ENCODE results near the gene ITPR1.
"Not testable (repeated sequence)": the region's sequence is repeated elsewhere in the genome, so short reads cannot be mapped to it uniquely, and the experiment has no call there.

Gene ITPR1

DNA sequence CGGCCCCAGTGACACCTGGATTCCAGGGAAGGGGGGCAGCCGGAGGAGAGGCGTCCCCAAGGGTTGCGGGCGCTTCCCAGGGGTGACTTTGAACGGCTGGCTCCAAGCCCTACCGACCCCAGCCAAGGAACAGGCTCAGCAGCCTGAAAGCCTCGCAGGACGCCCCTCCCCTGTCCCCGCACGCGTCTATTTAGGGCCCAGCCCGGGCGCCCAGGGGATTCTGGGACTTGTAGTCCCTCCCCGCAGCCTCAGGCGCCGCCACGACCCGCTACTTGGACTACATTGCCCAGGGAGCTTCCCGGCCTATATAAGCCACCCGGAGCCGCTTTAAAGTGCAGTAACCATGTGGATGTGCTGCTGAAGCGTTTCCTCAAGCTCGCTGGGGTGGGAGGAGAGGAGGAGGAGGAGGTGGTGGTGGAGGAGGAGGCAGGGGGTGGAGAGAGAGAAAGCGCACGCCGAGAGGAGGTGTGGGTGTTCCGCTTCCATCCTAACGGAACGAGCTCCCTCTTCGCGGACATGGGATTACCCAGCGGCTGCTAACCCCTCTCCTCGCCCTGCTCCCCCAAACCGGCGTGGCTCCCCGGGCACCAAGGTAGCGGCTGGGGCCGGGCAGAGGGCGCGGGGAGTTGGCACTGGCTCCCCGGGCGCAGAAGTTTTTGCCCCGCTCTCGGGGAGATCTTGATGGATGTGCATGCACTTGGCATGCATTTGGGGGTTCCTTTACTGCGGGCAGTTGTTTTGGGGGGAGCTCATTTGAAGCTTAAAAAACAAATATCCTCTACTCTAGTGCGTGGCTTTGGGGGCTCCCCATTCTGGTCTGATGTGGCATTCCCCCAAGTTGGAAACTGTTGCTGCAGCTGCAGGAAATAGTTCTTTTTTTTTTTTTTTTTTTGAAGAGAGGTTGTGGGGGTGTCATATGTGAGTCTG is at the start of gene ITPR1:
Gene ITPR1, plus strand, starts transcription at position 335 of the 927 bp plus-strand sequence. CDS start 23,144 bp downstream, outside the sequence.
- peak; percentile 67 for DNase-seq (ENCODE audit: low read depth)

DNA sequence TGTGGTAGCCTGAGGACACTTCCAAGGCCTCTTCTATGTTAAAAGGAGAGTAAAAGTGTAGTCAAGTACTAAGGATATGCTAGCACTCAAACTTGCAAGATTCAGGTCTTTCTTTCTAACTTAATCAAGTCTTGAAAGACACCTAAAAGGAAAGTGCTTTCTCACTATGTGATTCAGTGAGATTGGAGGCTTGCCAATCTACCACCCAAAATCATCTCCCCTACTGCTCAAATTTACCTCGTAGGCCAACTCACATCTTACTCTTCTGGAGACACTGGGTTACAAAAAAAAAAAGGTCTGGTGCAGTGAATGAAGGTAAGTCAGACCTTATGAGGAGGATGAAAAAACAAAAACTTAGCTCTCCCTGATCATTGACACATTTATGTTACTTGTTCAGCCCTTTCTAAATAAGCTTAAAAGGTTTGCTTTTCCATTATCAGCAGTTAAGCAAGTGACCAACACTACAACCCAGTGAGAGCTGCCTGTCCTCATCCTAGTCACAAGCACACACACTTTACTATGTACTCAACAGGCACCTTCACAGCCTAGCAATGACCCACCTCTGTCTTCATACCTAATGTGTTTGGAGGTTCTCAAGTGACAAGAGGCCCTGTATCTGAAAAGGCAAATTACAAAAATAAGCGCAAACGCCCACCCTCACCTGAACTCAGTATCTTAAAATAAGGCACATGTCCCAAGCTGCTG is 45.7 kb upstream of the ITPR1 start:
- DNase-seq (ENCODE audit: low read depth): no peak

DNA sequence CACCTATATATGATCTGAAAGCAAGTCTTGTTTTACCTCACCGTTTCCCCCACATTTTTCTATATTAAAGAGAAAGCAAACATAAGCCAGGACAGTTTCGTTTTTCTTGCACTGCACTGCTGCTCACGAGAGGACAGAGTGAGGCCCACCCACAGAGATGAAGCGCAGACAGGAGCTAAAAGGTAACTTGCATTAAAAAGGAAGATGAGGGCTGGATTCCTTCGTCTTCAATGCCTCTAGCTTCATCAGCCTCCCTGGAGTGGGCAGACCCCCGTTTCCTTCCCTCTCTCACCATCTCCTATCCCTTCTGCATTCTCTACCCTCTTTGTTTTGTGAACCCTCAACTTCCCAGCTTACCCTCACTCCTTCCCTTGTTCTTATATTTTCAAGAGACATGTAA is 45.0 kb upstream of the ITPR1 start:
- no peak for DNase-seq (ENCODE audit: low read depth)

DNA sequence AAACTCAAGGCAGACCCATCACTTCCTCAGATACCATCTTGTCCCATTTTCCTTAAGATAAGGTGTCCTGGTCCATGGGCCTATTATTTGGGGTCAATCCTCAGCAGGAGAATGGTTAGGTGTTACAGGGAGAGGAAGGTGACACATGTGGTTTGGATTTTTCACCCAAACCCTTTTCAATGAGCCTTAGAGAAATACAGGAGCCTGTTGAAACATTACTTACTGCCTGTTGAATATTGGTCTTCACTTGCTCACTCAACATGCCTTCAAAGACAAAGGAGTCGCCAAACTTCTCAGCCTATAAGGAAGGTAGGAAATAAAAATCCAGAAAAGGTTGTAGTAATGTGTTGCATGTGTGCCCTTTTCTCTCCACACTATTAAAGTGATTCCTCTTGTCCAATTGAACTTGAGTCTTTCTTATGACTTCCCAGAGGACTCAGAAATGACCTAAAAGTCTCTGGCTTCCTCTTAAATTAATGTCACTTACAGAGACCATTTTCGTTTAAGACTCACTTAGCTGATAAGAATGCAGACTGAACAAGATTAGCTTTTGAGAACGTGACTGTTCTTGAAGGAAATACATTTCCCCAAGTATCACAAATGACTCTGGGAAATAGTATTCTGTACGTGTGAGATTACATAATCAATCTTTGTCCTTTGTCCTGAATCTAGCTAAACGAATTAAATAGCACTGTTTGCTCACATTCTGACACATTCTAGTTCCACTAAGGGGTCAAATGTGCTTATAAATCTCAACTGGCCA is 43.9 kb upstream of the ITPR1 start:
- no peak for DNase-seq (ENCODE audit: low read depth)

DNA sequence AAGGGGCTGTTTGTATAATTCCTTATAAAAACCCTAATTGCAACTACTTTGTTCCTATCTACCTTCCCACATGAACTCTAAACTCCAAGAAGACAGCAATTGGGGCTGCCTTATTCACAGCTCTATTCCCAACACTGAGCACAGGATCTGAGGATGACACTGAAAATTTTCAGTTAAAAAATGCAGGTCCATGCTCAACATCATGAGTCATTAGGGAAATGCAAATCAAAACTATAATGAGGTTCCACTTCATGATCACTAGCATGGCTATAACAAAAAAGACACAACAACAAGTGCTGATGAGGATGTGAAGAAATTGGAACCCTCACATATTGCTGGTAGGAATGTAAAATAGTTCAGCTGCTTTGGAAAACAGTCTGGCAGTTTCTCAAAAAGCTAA is 39.0 kb upstream of the ITPR1 start:
- DNase-seq (ENCODE audit: low read depth): no peak

DNA sequence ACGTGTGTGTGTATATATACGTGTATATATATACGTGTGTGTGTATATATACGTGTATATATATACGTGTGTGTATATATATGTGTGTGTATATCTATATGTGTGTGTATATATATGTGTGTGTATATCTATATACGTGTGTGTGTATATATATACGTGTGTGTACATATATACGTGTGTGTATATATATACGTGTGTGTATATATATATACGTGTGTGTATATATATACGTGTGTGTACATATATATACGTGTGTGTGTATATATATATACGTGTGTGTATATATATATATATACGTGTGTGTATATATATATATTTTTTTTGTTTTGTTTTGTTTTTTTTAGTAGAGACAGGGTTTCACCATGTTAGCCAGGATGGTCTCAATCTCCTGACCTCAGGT is 36.4 kb upstream of the ITPR1 start:
- DNase-seq (ENCODE audit: low read depth): not testable (repeated sequence)

DNA sequence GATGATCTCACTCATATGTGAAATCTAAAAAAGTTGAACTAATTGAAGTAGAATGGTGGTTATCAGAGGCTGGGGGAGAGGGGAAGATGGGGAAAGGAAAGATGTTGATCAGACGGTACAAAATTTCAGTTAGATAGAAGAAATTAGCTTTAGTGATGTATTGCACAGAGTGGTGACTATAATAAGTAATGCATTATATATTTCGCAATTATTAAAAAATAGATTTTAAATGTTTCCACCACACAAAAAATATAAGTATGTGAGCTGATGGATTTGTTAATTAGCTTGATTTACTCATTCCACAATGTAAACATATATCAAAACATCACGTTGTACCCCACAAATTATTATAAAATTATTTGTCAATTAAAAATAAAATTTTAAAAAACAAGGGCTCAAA is 34.2 kb upstream of the ITPR1 start:
- no peak for DNase-seq (ENCODE audit: low read depth)

DNA sequence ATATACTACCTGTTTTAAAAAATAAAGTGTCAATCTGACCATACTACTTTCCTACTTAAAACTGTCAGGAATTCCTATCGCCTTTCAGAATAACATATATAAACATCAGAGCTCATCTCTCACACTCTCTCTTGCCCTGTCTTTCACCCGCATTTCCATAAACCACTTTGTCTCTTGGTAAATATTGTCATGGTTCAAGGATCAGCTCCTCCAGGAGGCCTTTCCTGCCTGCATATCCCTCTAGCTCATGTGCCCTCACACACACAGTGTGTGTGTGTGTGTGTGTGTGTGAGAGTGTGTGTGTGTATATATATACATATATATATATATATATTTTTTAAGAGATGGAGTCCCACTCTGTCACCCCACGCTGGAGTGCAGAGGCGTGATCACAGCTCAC is 32.8 kb upstream of the ITPR1 start:
- no peak for DNase-seq (ENCODE audit: low read depth)

DNA sequence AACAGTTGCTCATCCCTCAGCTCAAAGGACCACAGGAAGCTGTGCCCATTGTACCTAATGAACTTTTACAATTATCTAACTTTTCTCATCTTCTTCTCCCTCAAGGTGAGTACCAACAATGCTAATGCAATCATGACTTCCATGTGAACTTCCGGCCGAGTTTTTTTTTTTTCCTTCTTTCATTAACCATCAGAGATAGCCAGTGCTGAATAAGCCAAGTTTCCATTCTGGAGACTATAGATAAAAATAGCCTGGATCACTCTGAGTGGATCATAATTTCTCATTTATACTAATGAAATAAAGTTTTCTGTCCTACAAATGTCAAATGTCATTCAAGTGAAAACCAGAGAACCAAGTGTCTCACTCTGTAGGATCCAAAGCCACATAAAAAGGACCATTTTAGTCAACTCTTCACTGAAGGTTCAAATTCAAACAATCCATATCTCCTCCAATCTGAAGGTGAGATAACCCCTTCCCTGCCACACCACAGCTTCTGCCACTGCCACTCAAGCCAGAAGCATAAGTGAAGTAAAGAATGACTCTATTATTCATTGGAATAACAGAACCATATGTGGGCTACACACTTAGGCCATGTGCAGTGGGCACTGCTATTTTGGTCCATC is 31.6 kb upstream of the ITPR1 start:
- no peak for DNase-seq (ENCODE audit: low read depth)

DNA sequence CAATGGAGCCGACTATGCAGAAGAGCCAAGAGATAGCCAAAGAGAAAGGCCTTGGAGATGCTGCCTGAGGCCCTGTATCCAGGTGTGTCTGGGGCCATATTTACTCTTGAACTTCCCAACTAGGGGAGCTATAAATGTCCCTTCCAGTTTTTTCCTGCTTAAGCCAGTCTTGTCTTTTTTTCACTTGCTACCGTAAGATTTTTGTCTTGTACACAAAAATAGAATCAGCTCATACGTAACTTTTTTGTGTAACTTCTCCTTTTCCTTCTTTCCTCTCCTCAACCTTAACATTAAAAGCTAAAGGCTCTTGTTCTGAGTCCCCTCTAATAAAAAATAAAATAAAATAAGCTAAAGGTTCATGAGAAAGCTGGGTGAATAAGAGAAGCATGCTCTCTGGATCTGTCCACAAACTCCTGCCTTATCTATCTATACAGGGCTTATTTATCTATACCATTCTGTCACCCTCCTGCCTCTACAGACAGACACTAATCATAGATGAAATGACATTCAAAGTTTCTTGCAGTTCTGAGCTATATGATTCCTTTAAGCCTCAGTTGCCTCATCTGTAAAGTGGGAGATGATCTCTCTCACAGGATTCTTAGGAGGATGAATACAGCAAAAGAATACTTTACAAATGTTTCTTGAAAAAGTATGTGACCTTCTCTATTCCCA is 30.6 kb upstream of the ITPR1 start:
- DNase-seq (ENCODE audit: low read depth): no peak

DNA sequence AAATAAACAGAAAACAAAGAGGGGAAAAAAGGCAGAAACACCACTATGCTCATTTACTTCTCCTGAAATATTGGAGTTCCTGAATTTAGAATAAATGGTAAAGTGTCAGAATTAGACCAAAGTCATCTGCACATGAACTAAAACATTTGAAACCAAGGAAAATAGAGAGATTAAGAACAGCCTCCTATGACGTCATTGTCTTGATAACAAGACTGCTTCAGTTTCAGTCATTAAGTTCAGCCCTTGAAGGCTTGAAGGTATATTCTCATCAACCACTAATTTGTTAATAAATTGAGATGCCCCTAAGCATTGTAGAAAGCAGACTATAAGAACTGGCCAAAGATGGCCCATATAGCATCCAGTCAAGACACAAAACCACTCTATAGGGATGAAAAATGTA is 28.6 kb upstream of the ITPR1 start:
- no peak for DNase-seq (ENCODE audit: low read depth)

DNA sequence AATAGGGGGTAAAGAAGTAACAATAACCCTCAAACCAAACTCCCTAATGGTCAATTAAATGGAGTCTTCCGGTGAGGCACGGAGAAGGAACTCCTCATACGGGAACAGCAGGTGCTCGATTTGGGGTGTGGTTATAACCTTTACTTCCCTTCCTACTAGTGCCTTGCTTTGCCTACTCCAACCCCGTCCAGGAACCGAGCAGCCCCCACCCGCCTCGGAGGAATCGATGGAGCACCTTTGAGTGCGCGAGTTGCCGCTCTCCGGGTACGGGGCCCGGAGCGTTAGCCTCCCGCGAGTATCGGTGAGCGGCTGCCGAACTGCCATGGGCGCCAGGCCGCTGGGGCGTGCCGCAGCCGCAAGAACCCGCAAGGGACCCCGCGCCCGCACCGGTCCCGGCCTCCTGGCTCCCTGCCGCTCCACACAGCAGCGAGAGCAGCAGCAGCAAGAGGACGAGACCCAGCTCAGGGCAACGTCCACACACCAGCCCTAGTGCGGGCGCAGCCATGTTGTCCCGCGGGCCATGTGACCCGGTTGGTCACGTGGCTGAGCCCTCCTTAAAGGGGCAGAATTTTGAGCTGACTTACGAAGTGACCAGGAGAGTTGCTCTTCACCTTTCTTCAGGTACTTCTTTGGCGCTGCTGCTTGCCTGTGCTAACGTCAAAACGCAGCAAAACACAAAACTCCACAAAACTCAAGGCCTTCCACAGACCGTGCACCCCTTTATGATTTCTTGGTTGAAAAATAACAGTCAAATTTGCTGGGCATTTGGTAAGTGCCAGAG is 26.2 kb upstream of the ITPR1 start, which contains the start of gene SUMF1:
Gene SUMF1, minus strand, starts transcription at position 529 of the 781 bp plus-strand sequence. Its CDS starts 24 bp downstream, at position 505.
- DNase-seq (ENCODE audit: low read depth): no peak

DNA sequence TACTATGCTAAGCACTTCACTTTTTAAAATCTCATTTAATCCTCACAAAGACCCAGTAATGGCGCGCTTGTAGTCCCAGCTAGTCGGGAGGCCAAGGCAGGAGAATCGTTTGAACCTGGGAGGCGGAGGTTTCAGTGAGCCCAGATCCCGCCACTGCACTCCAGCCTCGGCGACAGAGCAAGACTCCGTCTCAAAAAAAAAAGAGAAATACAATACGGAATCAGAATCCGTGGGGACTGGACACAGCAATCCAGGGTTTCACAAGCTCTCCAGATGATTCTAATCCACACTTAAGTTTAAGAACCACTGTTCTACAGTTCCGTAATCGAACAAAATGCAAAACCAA is 25.7 kb upstream of the ITPR1 start:
- DNase-seq (ENCODE audit: low read depth): no peak

DNA sequence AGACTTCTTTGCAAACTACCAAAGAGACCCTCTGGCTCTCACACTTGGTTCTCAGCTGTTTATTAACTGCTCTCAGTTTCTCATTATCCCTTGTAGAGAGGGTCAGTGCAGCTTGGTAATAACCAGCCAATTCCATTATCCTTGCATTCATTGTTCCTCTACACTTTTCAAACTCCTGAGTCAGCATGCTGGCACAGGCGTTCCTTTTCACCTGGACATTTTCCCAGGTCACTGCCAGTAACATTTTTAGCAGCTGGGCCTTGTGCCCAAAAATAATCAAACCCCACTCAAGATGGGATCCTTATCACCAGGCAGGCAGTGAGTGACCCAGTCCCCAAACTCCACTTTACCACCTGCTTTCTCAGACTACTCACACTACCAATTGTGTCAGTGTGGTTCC is 21.2 kb upstream of the ITPR1 start:
- DNase-seq (ENCODE audit: low read depth): no peak

DNA sequence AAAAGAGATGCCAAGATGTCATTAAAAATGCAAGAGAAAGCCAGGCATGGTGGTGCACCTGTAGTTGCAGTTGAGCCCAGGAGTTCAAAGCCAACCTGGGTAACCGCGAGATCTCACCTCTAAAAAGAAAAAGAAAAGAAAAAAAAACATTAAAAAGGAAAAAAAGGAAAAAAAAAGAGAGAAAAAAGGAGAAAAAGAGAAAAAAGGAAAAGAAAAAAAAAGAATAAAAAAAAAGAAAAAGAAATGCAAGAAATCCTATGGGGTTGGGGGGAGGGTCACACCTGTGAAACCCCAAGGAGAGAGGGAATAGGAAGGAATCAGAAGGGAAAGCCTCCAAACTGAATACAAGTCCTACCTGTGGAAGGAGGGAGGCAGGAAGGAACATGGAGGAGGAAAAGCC is 20.8 kb upstream of the ITPR1 start:
- DNase-seq (ENCODE audit: low read depth): no peak

DNA sequence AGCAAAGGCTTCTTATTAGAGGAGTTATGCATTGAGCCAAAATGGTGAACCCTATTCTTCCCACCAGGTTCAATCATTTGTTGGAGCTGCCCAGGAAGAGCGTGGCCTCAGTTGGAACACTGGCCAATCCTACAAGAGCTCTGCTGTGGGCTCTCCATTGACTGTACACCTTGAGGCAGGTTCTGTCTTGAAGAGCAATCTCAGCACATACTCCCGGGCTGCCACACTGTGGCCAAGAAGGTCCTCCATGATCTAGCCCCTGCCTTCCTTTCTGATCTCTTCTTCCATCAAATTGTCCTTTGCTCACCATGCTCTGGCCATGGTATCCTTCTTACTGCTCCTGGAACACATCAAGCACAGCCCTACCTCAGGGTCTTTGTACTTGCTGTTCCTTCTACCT is 20.4 kb upstream of the ITPR1 start:
- DNase-seq (ENCODE audit: low read depth): no peak

DNA sequence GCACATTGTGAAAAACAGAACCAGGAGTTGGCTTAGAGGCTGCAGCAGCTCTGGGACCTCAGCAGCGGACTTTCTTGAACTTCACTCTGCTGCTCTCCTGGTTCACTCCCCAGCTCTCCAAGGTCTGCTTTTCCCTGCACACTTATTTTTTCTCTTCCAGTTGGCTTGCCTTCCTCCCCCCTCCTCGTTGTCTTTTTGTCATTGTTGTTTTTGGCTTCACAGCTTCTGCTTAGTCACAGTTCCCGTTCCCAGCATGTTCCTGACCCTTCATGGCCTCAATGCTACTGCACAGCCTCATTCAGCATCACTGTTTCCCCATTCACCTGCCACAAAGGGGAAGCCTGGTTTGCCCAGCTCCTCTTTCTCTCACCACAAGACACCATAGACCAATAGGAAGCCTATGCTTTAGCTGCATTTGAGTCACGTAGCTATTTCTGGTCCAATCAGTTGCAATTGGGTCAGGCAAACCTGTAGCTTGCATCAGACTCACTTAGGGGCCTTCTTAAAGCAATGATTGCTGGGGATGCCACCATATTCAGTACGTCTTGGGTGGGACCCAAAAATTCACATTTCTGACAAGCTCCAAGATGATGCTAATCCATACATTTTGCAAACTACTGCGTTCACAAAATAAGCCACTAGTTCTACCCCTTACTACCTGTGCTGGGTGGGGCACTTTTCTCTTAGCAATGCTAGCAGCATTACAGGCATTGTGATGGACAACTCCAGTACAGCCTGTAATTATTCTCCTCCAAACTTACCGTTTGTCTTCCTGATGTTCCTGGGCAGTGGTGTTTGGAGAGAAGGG is 18.3 kb upstream of the ITPR1 start:
- DNase-seq (ENCODE audit: low read depth): no peak

DNA sequence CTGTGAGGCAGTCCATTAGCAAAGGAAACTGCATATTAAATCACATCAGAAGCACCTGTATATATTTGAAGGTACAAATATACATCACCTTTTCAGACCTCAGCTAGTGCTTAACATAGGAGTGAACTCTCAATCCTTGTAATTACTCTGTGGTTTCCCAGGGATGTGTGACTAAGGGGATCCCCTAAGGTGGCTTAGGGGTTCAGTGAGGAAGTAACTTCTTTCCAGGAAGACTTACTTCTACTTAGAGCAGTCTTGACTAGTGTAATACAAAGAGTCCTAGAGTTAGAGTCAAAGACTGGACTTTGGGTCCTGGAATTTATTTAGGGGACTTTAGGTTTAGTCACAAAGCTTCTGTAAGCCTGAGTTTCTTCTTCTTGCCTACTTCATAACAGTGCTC is 17.3 kb upstream of the ITPR1 start:
- DNase-seq (ENCODE audit: low read depth): no peak

DNA sequence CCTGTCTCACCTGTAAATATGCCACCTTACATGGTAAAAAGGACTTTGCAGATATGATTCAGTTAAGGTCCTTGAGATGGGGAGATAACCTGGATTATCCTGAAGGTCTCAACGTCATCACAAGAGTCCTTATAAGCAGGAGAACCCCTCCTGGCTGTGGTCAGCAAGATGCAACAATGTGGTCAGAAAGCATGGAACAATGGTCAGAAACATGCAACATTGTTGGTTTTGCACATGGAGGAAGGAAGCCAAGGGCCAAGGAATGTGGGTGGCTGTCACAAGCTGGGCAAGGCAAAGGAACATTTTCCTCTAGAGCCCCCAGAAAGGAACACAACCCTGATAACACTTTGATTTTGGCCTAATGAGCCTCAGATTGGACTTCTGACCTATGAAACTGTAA is 16.7 kb upstream of the ITPR1 start:
- DNase-seq (ENCODE audit: low read depth): no peak

DNA sequence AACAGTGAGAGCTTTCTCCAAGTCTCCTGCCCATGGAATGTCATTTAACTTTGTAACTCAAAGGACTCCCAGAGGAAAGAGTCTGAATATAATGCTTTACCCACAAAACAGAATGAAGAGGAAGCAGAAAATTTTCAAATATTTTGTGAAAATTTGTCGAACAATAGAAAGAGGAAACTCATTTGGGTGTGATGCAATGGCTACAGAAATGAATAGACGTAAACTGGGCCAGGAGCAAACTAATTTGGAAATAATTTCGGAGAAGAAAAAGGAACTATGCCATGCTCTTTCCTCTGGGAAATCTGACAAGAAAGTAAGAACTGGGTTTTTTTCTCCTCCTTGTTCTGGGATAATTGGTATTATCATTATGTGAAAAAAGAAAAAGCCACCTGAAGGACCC is 14.9 kb upstream of the ITPR1 start:
- no peak for DNase-seq (ENCODE audit: low read depth)

Data from GM04503 (cell line).